Erythroblast (primary cell): ENCODE data around the gene NID2.

Source experiments
- GATA1 ChIP-seq: IDR thresholded peaks from 2 replicates; pipeline ENCODE4 v1.6.1; 2011; ENCODE audit warnings: low read depth, mild to moderate bottlenecking, control low read depth, low read length, moderate library complexity
- POLR2A ChIP-seq: IDR thresholded peaks from 2 replicates; pipeline ENCODE4 v1.6.1; 2011; ENCODE audit warnings: mild to moderate bottlenecking, low read length

DNA sequence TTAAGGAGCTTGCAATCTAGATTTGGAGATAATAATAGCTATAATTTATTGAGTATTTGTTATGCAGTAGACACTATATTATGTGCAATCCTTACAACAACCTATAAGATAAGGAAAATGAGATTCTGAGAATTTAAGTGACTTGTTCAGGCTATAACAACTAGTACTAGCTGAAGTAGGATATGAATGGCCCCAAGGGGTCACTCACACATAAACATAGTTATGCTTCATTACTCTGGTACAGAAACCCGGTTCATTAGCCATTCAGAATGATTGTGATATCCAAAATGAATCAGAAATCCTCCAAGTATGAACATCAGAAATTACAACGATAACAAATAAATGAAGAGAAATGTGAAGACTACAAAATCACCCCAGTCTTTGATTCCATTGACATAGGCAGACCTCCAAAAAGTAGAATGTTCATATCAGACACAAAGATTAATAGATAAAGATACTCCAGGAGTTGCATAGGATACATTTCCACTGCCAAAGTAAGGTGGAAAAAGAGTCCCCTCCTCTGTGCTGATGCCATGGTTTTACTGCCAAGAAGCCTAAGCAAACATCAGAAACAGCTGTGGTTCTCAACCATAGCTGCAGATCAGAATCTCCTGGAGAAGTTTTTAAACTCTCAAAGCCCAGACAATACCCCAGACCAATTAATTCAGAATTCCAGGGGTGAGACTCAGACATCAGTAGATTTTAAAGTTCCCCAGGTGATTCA is 8.6 kb upstream of the NID2 start:
- TF ChIP-seq POLR2A (no peak), GATA1 (no peak)
